Neuronal stem cell (in vitro differentiated cells): Measurements from ENCODE around the gene IL1RAPL2.

Experiments
- DNase-seq: peaks from one replicate; pipeline ENCODE4 v3.0.0-alpha.2; 2013; ENCODE audit warnings: low spot score
- H2AFZ ChIP-seq: one replicate; pipeline ENCODE4 v1.6.1; 2013; ENCODE audit warnings: mild to moderate bottlenecking, low read length, inconsistent platforms
- H2AK5ac ChIP-seq: 2 replicates; pipeline ENCODE4 v1.6.1; 2013; ENCODE audit warnings: low read depth, mild to moderate bottlenecking, inconsistent platforms, low read length, moderate library complexity, mixed read lengths
- H2BK120ac ChIP-seq: 2 replicates; pipeline ENCODE4 v1.6.1; 2013; ENCODE audit warnings: low read depth, mild to moderate bottlenecking, inconsistent platforms, low read length, moderate library complexity, mixed read lengths
- H2BK12ac ChIP-seq: one replicate; pipeline ENCODE4 v1.6.1; 2013; ENCODE audit warnings: low read length, inconsistent platforms
- H2BK15ac ChIP-seq: 2 replicates; pipeline ENCODE4 v1.6.1; 2013; ENCODE audit warnings: mild to moderate bottlenecking, low read length, inconsistent platforms, mixed read lengths
- H2BK5ac ChIP-seq: one replicate; pipeline ENCODE4 v1.6.1; 2013; ENCODE audit warnings: inconsistent platforms, mild to moderate bottlenecking, low read length, moderate library complexity
- H3K14ac ChIP-seq: one replicate; pipeline ENCODE4 v1.6.1; 2013; ENCODE audit warnings: low read length, inconsistent platforms
- H3K18ac ChIP-seq: 2 replicates; pipeline ENCODE4 v1.6.1; 2013; ENCODE audit warnings: low read length, inconsistent platforms
- H3K23ac ChIP-seq: 2 replicates; pipeline ENCODE4 v1.6.1; 2013; ENCODE audit warnings: low read depth, mild to moderate bottlenecking, mixed read lengths, low read length, inconsistent platforms; ENCODE audit not compliant: poor library complexity
- H3K27ac ChIP-seq: replicated peaks from 3 replicates; pipeline ENCODE4 v1.5.1; 2013; ENCODE audit warnings: low read length, inconsistent platforms
- H3K27me3 ChIP-seq, 3 experiments: 2 replicates each; pipeline ENCODE4 v1.6.1; 2013; ENCODE audit warnings: low read length in 3 of 3, mild to moderate bottlenecking in 2 of 3, inconsistent platforms in 1 of 3, low read depth in 1 of 3, mixed read lengths in 1 of 3, moderate library complexity in 1 of 3; ENCODE audit not compliant: control insufficient read depth in 3 of 3, insufficient read depth in 3 of 3
- H3K36me3 ChIP-seq, 2 donors: replicated peaks in 1 of 2; 2 replicates each; pipeline ENCODE4 v1.6.1; 2013; ENCODE audit warnings: low read length in 2 of 2; ENCODE audit not compliant: control insufficient read depth in 2 of 2, insufficient read depth in 2 of 2
- H3K4ac ChIP-seq: 2 replicates; pipeline ENCODE4 v1.6.1; 2013; ENCODE audit warnings: inconsistent platforms, mild to moderate bottlenecking, low read length, moderate library complexity
- H3K4me1 ChIP-seq, 2 donors: 1 replicate in 1 of 2; 2 replicates in 1 of 2; pipeline ENCODE4 v1.6.1; 2013; ENCODE audit warnings: low read length in 2 of 2, low read depth in 1 of 2; ENCODE audit not compliant: control insufficient read depth in 2 of 2, insufficient read depth in 1 of 2
- H3K4me2 ChIP-seq: one replicate; pipeline ENCODE4 v1.6.1; 2013; ENCODE audit warnings: mild to moderate bottlenecking, low read length, inconsistent platforms; ENCODE audit not compliant: insufficient read depth, poor library complexity, severe bottlenecking
- H3K4me3 ChIP-seq, 2 donors: 2 replicates each; pipeline ENCODE4 v1.5.1; 2013; ENCODE audit warnings: low read length in 2 of 2, mild to moderate bottlenecking in 2 of 2, inconsistent platforms in 1 of 2, moderate library complexity in 1 of 2
- H3K79me1 ChIP-seq: one replicate; pipeline ENCODE4 v1.6.1; 2013; ENCODE audit warnings: low read depth, mild to moderate bottlenecking, inconsistent platforms, low read length, moderate library complexity
- H3K9ac ChIP-seq: one replicate; pipeline ENCODE4 v1.6.1; 2013; ENCODE audit warnings: mild to moderate bottlenecking, low read depth, low read length, inconsistent platforms; ENCODE audit not compliant: poor library complexity
- H3K9me3 ChIP-seq, 2 donors: replicated peaks in 1 of 2; 2 replicates each; pipeline versions ENCODE3 to v1.6.1; 2013; ENCODE audit warnings: low read length in 2 of 2, mild to moderate bottlenecking in 2 of 2, inconsistent platforms in 1 of 2, low read depth in 1 of 2, mixed read lengths in 1 of 2, moderate library complexity in 1 of 2; ENCODE audit not compliant: control insufficient read depth in 2 of 2, insufficient read depth in 1 of 2
- H4K8ac ChIP-seq: one replicate; pipeline ENCODE4 v1.6.1; 2013; ENCODE audit warnings: low read depth, mild to moderate bottlenecking, inconsistent platforms, low read length, moderate library complexity
- H4K91ac ChIP-seq: one replicate; pipeline ENCODE4 v1.6.1; 2013; ENCODE audit warnings: low read length, low read depth, mild to moderate bottlenecking, inconsistent platforms; ENCODE audit not compliant: poor library complexity
- WGBS, 2 donors: extraction: QIAGEN DNeasy Blood & Tissue Kit; methylation state at CpG; one replicate each; pipeline ENCODE4 v1.1.7; 2013; ENCODE audit warnings: missing lambda C conversion rate in 2 of 2, mixed read lengths in 1 of 2; ENCODE audit not compliant: insufficient read length in 2 of 2, insufficient replicate concordance in 1 of 2; ENCODE audit errors: extremely low coverage in 2 of 2; 5-methylcytosine and 5-hydroxymethylcytosine counted together

The IL1RAPL2 gene

DNA sequence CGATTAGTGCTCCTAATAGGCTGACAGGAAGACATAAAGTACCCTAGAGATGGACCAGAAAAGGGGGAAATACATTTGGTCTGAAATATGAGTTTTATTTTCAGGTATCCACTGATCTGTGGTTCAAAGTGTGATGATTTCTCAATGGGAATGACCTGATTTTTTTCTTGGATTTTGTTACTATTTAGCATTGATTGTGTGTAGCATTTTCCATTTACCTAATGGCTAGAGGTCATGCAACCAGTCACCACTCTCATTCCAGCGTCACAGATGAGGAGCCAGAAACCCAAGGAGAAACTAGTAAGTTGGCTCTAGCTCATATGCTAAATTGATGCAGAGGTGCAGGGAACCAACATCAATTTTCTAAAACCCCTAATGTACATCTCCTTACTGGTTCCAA lies 118.1 kb downstream of the IL1RAPL2 start:
- Histone ChIP-seq H2BK5ac (no peak overlapping the region), H3K27me3 (no peaks in the 10 kb centered on the region), H3K9me3 (no peaks in the 10 kb centered on the region), H3K4ac (no peak overlapping the region), H2AFZ (no peak overlapping the region), H2BK15ac (no peak overlapping the region), H3K9ac (no peak overlapping the region), H2AK5ac (no peak overlapping the region), H3K27ac (no peak overlapping the region), H3K79me1 (no peaks in the 10 kb centered on the region), H3K36me3 (no peaks in the 10 kb centered on the region), H2BK120ac (no peak overlapping the region), H4K91ac (no peak overlapping the region), H2BK12ac (no peak overlapping the region), H3K23ac (no peak overlapping the region), H3K4me1 (no peaks in the 10 kb centered on the region), H3K4me2 (no peak overlapping the region), H3K4me3 (no peak overlapping the region), H3K14ac (no peak overlapping the region), H4K8ac (no peak overlapping the region), H3K18ac (no peak overlapping the region)
- no CpG with 5 or more reads among the region's 2 CpGs for WGBS, 2 donors
- DNase-seq: no peak

DNA sequence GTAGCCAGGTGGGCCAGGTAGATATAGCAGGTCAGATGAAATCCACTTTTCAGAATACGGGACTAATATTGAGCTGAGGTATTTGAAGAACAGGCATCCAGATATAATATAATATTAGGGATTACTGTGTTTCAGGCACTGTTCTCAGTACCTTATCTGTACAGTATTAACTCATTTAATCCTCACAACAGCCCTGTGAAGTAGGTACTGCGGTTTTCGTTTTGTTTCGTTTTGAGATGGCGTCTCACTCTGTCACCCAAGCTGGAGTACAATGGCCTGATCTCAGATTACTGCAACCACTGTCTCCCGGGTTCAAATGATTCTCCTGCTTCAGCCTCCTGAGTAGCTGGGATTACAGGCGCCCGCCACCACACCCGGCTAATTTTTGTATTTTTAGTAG lies 129.6 kb downstream of the IL1RAPL2 start:
- Histone ChIP-seq H3K4me3 (no peak overlapping the region), H3K23ac (no peak overlapping the region), H4K91ac (no peak overlapping the region), H2BK5ac (no peak overlapping the region), H2AK5ac (no peak overlapping the region), H3K9me3 (no peaks in the 10 kb centered on the region), H3K27ac (no peak overlapping the region), H2BK15ac (no peak overlapping the region), H3K18ac (no peak overlapping the region), H3K9ac (no peak overlapping the region), H3K79me1 (no peaks in the 10 kb centered on the region), H3K36me3 (no peaks in the 10 kb centered on the region), H3K4me2 (no peak overlapping the region), H3K4me1 (no peaks in the 10 kb centered on the region), H2BK120ac (no peak overlapping the region), H3K14ac (no peak overlapping the region), H3K27me3 (no peaks in the 10 kb centered on the region), H3K4ac (no peak overlapping the region), H2AFZ (no peak overlapping the region), H4K8ac (no peak overlapping the region), H2BK12ac (no peak overlapping the region)
- no CpG with 5 or more reads among the region's 9 CpGs for WGBS, 2 donors
- DNase-seq: no peak

DNA sequence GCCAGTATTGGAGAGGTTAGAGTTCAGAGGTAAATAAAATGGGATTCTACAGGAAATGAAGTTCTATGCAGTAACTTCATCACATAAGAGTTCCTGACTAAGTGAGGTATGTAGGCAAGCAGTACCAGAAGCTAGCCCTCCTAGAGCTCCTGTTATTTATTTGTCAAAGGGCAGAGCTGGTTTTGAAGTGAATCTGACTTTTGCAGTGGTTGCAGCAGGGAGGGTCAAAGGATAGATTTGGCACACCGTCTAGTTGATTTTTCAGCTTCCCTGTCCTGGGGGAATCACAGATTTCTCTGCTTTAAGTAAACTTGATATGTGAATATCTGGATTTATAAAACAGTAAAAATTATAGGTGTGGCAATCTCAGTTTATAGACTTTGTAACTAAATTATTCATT lies 130.7 kb downstream of the IL1RAPL2 start:
- Histone ChIP-seq H3K79me1 (no peaks in the 10 kb centered on the region), H2BK120ac (no peak overlapping the region), H2BK12ac (no peak overlapping the region), H4K8ac (no peak overlapping the region), H4K91ac (no peak overlapping the region), H3K4ac (no peak overlapping the region), H2BK15ac (no peak overlapping the region), H3K9me3 (no peaks in the 10 kb centered on the region), H2AK5ac (no peak overlapping the region), H3K18ac (no peak overlapping the region), H2BK5ac (no peak overlapping the region), H3K4me3 (no peak overlapping the region), H3K27me3 (no peaks in the 10 kb centered on the region), H2AFZ (no peak overlapping the region), H3K4me1 (no peaks in the 10 kb centered on the region), H3K36me3 (no peaks in the 10 kb centered on the region), H3K27ac (no peak overlapping the region), H3K23ac (no peak overlapping the region), H3K9ac (no peak overlapping the region), H3K14ac (no peak overlapping the region), H3K4me2 (no peak overlapping the region)
- no peak for DNase-seq
- no CpG with 5 or more reads among the region's 1 CpG for WGBS, 2 donors

DNA sequence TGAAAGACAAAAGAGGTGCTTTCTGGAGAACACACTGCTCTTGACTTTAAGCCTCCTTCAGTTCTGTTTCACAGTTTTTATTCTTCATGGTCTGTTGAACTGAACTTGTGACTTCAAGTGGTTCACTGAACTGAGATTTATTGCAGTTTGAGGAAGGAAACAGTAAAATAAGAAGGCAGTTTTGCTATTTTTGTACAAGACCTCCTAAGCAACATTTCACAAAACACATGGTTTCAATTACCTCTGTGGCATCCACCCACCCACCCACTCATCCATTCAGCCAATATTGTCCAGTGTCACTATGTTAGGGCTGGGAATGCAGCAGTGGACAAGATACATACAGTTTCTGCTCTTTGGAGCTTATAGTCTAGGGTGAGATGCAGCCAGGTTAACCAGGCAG lies 131.3 kb downstream of the IL1RAPL2 start:
- no peak overlapping the region for H3K18ac ChIP-seq
- no peak overlapping the region for H2BK12ac ChIP-seq
- H3K23ac ChIP-seq: no peak overlapping the region
- H3K4me1 ChIP-seq: no peaks in the 10 kb centered on the region
- no peaks in the 10 kb centered on the region for H3K27me3 ChIP-seq
- no peaks in the 10 kb centered on the region for H3K79me1 ChIP-seq
- H3K4me2 ChIP-seq: no peak overlapping the region
- no peak overlapping the region for H2AFZ ChIP-seq
- H2BK5ac ChIP-seq: no peak overlapping the region
- H2BK15ac ChIP-seq: no peak overlapping the region
- no peak overlapping the region for H3K4ac ChIP-seq
- DNase-seq: no peak
- no peaks in the 10 kb centered on the region for H3K36me3 ChIP-seq
- no peak overlapping the region for H4K91ac ChIP-seq
- H2BK120ac ChIP-seq: no peak overlapping the region
- no peak overlapping the region for H2AK5ac ChIP-seq
- no peak overlapping the region for H3K27ac ChIP-seq
- H3K9me3 ChIP-seq: no peaks in the 10 kb centered on the region
- H4K8ac ChIP-seq: no peak overlapping the region
- no peak overlapping the region for H3K14ac ChIP-seq
- H3K9ac ChIP-seq: no peak overlapping the region
- H3K4me3 ChIP-seq: no peak overlapping the region
